Activated CD4-positive, alpha-beta T cell treated with anti-CD3 and anti-CD28 coated beads, Interleukin-2, amount 10 ng/mL, durations not matched to agents 24 days and 14 days (primary cell): ENCODE measurements around the gene CENPP. TPM values are rescaled to one million over a fixed set of nuclear protein-coding genes. Genes with fewer than 3 reads are reported as not detected.

Experiments used
- DNase-seq: peaks from one replicate; pipeline ENCODE4 v3.0.0; 2022
- H3K27ac Mint-ChIP-seq: one replicate; pipeline ENCODE4 v1.8.0; 2022; ENCODE audit warnings: mild to moderate bottlenecking, mixed read lengths
- H3K27me3 Mint-ChIP-seq: one replicate; pipeline ENCODE4 v1.8.0; 2022; ENCODE audit warnings: mixed read lengths
- H3K36me3 Mint-ChIP-seq: one replicate; pipeline ENCODE4 v1.8.0; 2022; ENCODE audit warnings: low read depth, mild to moderate bottlenecking, mixed read lengths
- H3K4me1 Mint-ChIP-seq: one replicate; pipeline ENCODE4 v1.8.0; 2021; ENCODE audit warnings: mixed read lengths
- H3K4me3 Mint-ChIP-seq: one replicate; pipeline ENCODE4 v1.8.0; 2022; ENCODE audit warnings: mild to moderate bottlenecking, moderate library complexity, mixed read lengths
- H3K9me3 Mint-ChIP-seq: one replicate; pipeline ENCODE4 v1.8.0; 2021; ENCODE audit warnings: mixed read lengths
- intact Hi-C: fragments of 100-400 bp; cut with micrococcal nuclease; formaldehyde crosslinking; loops from one replicate; pipeline ENCODE4 v1.15.1; 2023
- total RNA-seq: library from RNA; stranded (reverse); gene quantifications from 2 replicates; pipeline ENCODE4 v1.2.3, GENCODE V29; 2022

Gene CENPP
- total RNA-seq, 1 donor from 2014 or later, result 27.5 TPM

- Mint-ChIP-seq H3K9me3 (no peaks in the 10 kb centered on the region), H3K36me3 (peaks cover 63% of the 10 kb centered on the region), H3K4me3 (no peak overlapping the region)
Measured at GRCh38 chr9:92295240-92295790, 30.4 kb upstream of the CENPP start.

GRCh38 chr9:92295827-92296258, 29.9 kb upstream of the CENPP start:
- DNase-seq, result peak; percentile 63
- Mint-ChIP-seq H3K36me3 (peaks cover 62% of the 10 kb centered on the region), H3K4me3 (no peak overlapping the region), H3K27me3 (no peaks in the 10 kb centered on the region), H3K4me1 (peaks cover 52% of the 10 kb centered on the region), H3K9me3 (no peaks in the 10 kb centered on the region), H3K27ac (peak overlapping the region; percentile 50)
- intact Hi-C loops, result loop anchor here (10.0 kb wide), 1 partner anchor 339 kb away; no protein-coding TSS in a partner anchor

More at GRCh38 chr9:92295240-92295790, 30.4 kb upstream of the CENPP start:
- H3K27me3 Mint-ChIP-seq, result no peaks in the 10 kb centered on the region
- intact Hi-C loops, result loop anchor here (10.0 kb wide), 1 partner anchor 339 kb away; no protein-coding TSS in a partner anchor
- DNase-seq, result no peak
- H3K4me1 Mint-ChIP-seq, result peaks cover 52% of the 10 kb centered on the region
- H3K27ac Mint-ChIP-seq, result peak overlapping the region; percentile 50

DNA sequence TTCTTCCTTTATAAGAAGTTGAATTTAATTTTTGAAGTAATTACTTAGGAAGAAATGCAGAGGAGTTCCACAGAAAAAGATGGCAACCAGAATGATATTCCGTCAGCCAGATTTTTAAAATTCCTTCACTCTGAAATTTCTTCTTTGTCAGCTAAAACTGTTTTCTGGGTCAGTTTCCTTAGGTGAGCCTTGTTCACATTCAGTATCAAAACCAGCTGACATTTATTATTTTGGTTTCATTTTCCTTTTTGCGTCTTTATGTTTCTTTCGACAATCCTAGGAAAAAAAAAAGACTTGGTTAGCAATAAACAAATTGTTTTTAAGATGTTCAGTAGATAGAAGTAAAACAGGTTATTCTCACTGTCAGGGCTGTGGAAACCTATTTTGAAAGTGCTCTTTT, 28.1 kb upstream of the CENPP start:
- DNase-seq, result no peak
- peak overlapping the region; percentile 60 for H3K27ac Mint-ChIP-seq
- no peaks in the 10 kb centered on the region for H3K27me3 Mint-ChIP-seq
- peaks cover 63% of the 10 kb centered on the region for H3K36me3 Mint-ChIP-seq
- H3K4me1 Mint-ChIP-seq, result peaks cover 37% of the 10 kb centered on the region
- H3K4me3 Mint-ChIP-seq, result peak overlapping the region; percentile 61
- no peaks in the 10 kb centered on the region for H3K9me3 Mint-ChIP-seq
- intact Hi-C loops, result loop anchor here (10.0 kb wide), 1 partner anchor 337 kb away; no protein-coding TSS in a partner anchor

DNA sequence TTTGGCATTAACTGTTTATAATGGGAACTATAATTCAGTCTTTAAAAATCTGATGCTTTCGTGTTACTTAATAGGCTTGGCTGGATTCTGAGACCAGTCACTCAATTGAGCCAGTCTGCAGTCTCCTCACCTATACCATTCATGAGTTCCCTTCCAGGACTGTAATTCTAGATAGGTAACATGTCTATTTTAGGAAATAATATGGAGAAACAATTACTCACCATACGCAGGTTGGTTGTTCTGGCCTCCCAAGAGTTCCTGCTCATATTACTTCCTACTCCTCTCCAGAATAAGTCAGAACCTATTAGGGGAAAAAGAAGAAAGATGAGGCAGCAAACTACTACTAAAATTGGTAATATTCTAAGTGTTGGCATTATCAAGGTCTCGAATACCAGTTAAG, 27.7 kb upstream of the CENPP start:
- H3K4me1 Mint-ChIP-seq, result peaks cover 33% of the 10 kb centered on the region
- H3K27ac Mint-ChIP-seq, result peak overlapping the region; percentile 11
- no peak for DNase-seq
- H3K4me3 Mint-ChIP-seq, result peak overlapping the region; percentile 61
- peaks cover 63% of the 10 kb centered on the region for H3K36me3 Mint-ChIP-seq
- intact Hi-C loops, result loop anchor here (10.0 kb wide), 1 partner anchor 337 kb away; no protein-coding TSS in a partner anchor
- H3K9me3 Mint-ChIP-seq, result no peaks in the 10 kb centered on the region
- no peaks in the 10 kb centered on the region for H3K27me3 Mint-ChIP-seq

DNA sequence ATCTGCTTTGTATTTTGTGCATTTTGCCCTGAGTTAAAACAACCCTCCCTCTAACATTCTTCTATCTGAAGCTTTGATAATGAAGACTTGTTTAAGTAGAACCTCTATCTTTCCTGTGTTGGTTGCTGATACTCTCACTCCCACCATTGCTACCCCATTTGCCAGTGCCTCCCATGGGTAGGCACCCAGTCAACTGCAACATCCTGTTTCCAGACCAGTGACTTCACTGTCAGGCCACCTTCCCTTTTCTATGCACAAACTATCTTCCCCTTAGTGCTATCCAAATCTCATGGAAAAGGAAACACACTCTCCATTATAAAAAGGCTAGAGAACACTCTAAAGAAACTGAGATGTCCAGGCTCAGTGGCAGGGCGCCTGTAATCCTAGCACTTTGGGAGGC, 26.6 kb upstream of the CENPP start:
- H3K27me3 Mint-ChIP-seq, result no peaks in the 10 kb centered on the region
- H3K36me3 Mint-ChIP-seq, result peaks cover 66% of the 10 kb centered on the region
- H3K4me1 Mint-ChIP-seq, result peaks cover 29% of the 10 kb centered on the region
- no peaks in the 10 kb centered on the region for H3K9me3 Mint-ChIP-seq
- no peak overlapping the region for H3K4me3 Mint-ChIP-seq
- DNase-seq, result no peak
- intact Hi-C loops, result loop anchor here (10.0 kb wide), 1 partner anchor 336 kb away; no protein-coding TSS in a partner anchor
- no peak overlapping the region for H3K27ac Mint-ChIP-seq

- Mint-ChIP-seq H3K27ac (no peak overlapping the region), H3K4me1 (peaks cover 15% of the 10 kb centered on the region), H3K27me3 (no peaks in the 10 kb centered on the region), H3K9me3 (no peaks in the 10 kb centered on the region), H3K36me3 (peaks cover 72% of the 10 kb centered on the region), H3K4me3 (no peak overlapping the region)
- intact Hi-C loops, result no loop called here
- DNase-seq, result no peak
Measured at GRCh38 chr9:92300936-92301335, 24.8 kb upstream of the CENPP start.

DNA sequence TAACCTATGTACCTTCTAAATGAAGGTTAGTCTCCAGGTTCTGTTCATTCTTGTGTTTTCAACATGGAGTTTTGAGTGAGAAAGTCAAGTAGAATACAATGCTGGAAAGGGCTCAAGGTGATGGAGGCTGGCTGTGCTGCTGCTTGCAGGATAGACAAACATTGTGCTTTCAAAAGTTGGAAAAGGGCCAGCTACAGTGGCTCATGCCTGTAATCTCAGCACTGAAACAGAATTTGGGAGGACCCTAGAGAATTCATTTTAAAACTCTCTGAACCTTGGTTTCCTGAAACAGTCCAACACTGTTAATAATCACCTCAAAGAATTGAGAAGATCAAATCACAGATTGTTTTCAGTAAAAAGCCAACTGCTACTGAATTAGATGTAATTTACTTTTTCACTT, 16.9 kb upstream of the CENPP start:
- Mint-ChIP-seq H3K4me1 (peaks cover 18% of the 10 kb centered on the region), H3K36me3 (peaks cover 73% of the 10 kb centered on the region), H3K4me3 (no peak overlapping the region), H3K27me3 (no peaks in the 10 kb centered on the region), H3K27ac (no peak overlapping the region), H3K9me3 (no peaks in the 10 kb centered on the region)
- intact Hi-C loops, result no loop called here
- DNase-seq, result no peak

GRCh38 chr9:92310562-92310961, 15.2 kb upstream of the CENPP start:
- Mint-ChIP-seq H3K27me3 (no peaks in the 10 kb centered on the region), H3K4me1 (peaks cover 24% of the 10 kb centered on the region), H3K4me3 (no peak overlapping the region), H3K36me3 (peaks cover 74% of the 10 kb centered on the region), H3K27ac (no peak overlapping the region), H3K9me3 (no peaks in the 10 kb centered on the region)
- intact Hi-C loops, result no loop called here
- DNase-seq, result no peak

DNA sequence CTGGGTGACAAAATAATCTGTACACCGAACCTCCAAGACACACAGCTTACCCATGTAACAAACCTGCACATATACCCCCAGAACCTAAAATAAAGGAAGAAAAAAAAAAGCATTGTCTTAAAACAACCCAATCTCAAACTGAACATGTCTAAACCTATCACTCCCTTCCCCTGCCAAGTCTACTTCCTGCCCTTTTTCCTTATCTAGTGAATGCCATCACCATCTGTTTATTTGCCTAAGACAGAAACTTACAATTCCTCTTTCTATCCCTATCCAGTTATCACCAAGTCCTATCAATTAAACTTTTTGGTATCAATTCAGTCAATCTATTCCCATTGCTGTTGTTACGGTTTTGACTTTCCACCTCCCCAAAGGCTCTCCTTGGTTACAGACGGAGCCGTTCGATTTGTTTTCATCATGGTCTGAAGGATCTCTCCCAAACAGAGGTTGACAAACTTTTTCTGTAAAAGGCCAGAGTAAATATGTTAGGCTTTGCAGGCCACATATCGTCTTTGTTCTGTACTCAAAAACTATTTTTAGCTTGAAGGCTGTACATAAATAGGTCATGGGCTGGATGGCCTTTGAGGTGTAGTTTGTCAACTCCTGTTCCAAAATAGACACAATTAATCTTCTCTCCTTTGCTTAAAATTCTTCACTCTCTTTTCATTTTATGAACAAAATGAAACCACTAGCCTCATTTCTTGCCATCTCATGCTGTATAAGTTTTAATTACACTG, 12.7 kb upstream of the CENPP start:
- DNase-seq, result no peak
- Mint-ChIP-seq H3K36me3 (peaks cover 76% of the 10 kb centered on the region), H3K4me3 (peak overlapping the region; percentile 12), H3K27me3 (no peaks in the 10 kb centered on the region), H3K9me3 (no peaks in the 10 kb centered on the region), H3K27ac (peak overlapping the region; percentile 72), H3K4me1 (peaks cover 24% of the 10 kb centered on the region)
- intact Hi-C loops, result no loop called here

- intact Hi-C loops, result no loop called here
- Mint-ChIP-seq H3K4me1 (peaks cover 24% of the 10 kb centered on the region), H3K36me3 (peaks cover 76% of the 10 kb centered on the region), H3K9me3 (no peaks in the 10 kb centered on the region), H3K27me3 (no peaks in the 10 kb centered on the region), H3K27ac (peak overlapping the region; percentile 72), H3K4me3 (peak overlapping the region; percentile 12)
- DNase-seq, result no peak
Measured at GRCh38 chr9:92313624-92314012, 12.1 kb upstream of the CENPP start.

- no peak for DNase-seq
- intact Hi-C loops, result loop anchor here (5.0 kb wide), 1 partner anchor 33 kb away; no protein-coding TSS in a partner anchor
- Mint-ChIP-seq H3K9me3 (no peaks in the 10 kb centered on the region), H3K27me3 (no peaks in the 10 kb centered on the region), H3K27ac (no peak overlapping the region), H3K4me3 (no peak overlapping the region), H3K4me1 (peaks cover 24% of the 10 kb centered on the region), H3K36me3 (peaks cover 74% of the 10 kb centered on the region)
Measured at GRCh38 chr9:92315456-92315855, 10.3 kb upstream of the CENPP start.

DNA sequence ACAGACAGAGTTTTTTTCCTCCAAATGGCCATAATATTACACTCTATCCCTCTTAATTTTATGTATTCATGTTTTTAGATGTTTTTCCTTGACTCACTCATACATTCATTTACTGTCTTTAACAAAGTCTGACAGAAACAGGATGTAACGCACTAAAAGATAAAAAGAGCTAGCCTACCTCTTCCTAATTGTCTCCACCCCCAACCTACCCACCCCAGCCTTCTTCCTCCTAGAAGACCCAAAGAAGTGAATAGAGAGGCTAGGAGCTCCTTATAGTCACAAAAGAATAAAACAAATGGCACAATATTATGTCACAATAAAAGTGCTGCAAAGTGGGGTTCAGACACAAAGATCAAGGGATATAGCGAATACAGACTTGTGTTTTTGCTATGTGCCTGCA, 1.3 kb upstream of the CENPP start:
- H3K4me3 Mint-ChIP-seq, result peak overlapping the region; percentile 98
- peaks cover 39% of the 10 kb centered on the region for H3K36me3 Mint-ChIP-seq
- H3K27ac Mint-ChIP-seq, result peak overlapping the region; percentile 97
- H3K27me3 Mint-ChIP-seq, result no peaks in the 10 kb centered on the region
- H3K4me1 Mint-ChIP-seq, result peaks cover 34% of the 10 kb centered on the region
- H3K9me3 Mint-ChIP-seq, result no peaks in the 10 kb centered on the region
- DNase-seq, result no peak
- intact Hi-C loops, result loop anchor here (10.0 kb wide), 1 partner anchor 210 kb away; the partner anchor contains the start of gene SPTLC1

- H3K4me1 Mint-ChIP-seq, result peaks cover 34% of the 10 kb centered on the region
- peaks cover 37% of the 10 kb centered on the region for H3K36me3 Mint-ChIP-seq
Measured at GRCh38 chr9:92324889-92325268, 874 bp upstream of the CENPP start.

DNA sequence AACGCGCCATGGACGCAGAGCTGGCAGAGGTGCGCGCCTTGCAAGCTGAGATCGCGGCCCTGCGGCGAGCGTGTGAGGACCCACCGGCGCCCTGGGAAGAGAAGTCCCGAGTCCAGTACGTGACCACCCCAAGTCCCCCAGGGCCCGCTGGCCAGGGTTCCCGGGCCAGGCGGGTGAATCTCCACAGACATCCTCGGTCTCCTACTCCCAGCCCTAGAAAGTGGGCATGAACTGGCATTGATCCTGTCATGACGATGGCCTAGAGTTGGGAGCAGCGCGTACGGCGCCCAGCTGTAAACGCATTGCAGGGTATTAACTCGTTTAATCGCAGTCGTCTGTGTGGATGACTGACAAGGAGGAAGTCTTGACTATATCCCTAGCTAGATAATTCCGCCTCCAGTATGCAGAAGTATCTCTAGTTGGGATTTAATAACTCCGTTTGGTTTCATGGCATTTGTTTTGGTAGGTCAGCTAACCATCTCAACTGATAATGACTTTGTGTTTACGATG, 293 bp downstream of the CENPP start:
- peaks cover 31% of the 10 kb centered on the region for H3K4me1 Mint-ChIP-seq
- intact Hi-C loops, result loop anchor here (1.0 to 10.0 kb wide), 5 partner anchors 33 to 439 kb away; partner anchors contain the start of genes IARS1, IPPK and SPTLC1
- H3K27ac Mint-ChIP-seq, result peak overlapping the region; percentile 97
- H3K4me3 Mint-ChIP-seq, result peak overlapping the region; percentile 98
- H3K36me3 Mint-ChIP-seq, result peaks cover 31% of the 10 kb centered on the region
- no peaks in the 10 kb centered on the region for H3K9me3 Mint-ChIP-seq
- no peaks in the 10 kb centered on the region for H3K27me3 Mint-ChIP-seq
- no peak for DNase-seq

More at GRCh38 chr9:92324889-92325268, 874 bp upstream of the CENPP start:
- Mint-ChIP-seq H3K27ac (peak overlapping the region; percentile 97), H3K4me3 (peak overlapping the region; percentile 98), H3K9me3 (no peaks in the 10 kb centered on the region), H3K27me3 (no peaks in the 10 kb centered on the region)
- DNase-seq, result no peak
- intact Hi-C loops, result loop anchor here (1.0 to 10.0 kb wide), 5 partner anchors 32 to 440 kb away; partner anchors contain the start of genes IARS1, IPPK and SPTLC1
